Glomerular endothelial cell (primary cell): ENCODE results near the gene SPRED2. TPM values are rescaled to one million over a fixed set of nuclear protein-coding genes. Genes with fewer than 3 reads are reported as not detected.
A peak's percentile ranks its signal among the peaks of the same experiment; 100 is the strongest.

Source experiments
- DNase-seq: peaks from one replicate; pipeline ENCODE4 v3.0.0-alpha.2; 2011; ENCODE audit warnings: low read depth, low spot score; ENCODE audit errors: extremely low read depth
- total RNA-seq: library from RNA; depleted of rRNA; stranded (reverse); fragments of >200 nt; gene quantifications from 2 replicates; pipeline ENCODE4 v1.2.3, GENCODE V29; 2015

Gene SPRED2
- total RNA-seq, 1 donor from 2014 or later = 14.6 TPM

DNA sequence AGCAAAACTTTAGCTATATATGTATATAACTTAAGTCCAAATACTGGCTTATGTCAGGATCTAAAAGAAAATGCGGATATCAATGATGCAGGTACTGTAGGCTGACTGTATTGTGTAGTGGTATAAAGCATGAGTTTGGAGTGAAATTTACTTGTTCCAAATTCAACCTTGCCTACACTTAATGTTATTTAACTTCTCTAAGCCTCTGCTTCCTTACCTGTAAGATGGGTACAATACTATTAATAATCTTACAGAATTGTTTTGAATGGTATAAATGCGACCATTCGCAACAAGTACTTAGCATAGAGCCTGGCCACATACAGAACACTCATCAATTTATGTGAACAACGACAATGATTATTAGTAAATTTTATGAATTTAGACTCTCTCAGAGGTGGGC lies 62.4 kb downstream of the SPRED2 start:
- no peak for DNase-seq

DNA sequence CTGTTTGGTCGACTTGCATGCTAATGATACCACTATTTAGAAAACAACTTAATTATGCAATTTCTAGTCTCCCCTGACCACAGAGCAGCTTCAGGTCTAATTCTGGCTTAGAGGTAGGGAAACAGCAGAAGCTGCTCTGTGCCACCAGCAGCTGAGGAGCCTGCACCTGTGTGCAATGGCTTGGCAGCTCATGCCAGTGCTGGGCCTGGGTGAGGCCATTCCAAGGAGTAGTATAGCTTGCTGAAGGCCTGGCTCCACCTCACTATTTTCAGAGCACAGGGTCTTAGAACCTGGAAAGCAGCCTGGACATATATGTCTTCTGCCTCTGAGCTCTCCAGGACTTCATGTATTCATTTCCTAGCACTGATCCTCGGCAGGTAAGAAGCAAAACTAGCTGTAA lies 62.8 kb downstream of the SPRED2 start:
- no peak for DNase-seq

DNA sequence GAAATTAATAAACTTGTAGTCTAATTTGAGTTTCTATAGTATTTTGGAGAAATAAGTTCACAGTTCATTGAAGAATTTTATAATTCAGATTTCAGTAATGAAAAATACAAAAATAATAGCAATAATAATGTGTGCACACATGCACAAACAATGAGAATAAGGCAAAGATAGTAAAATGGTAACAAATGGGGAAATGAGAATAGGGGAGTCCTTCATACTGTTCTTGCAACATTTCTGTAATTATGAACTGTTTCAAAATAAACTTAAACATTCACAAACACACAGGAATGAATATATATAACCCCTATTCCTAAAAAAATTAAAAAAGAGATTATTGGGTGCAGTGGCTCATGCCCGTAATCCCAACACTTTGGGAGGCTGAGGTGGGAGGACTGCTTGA lies 63.9 kb downstream of the SPRED2 start:
- DNase-seq = no peak

DNA sequence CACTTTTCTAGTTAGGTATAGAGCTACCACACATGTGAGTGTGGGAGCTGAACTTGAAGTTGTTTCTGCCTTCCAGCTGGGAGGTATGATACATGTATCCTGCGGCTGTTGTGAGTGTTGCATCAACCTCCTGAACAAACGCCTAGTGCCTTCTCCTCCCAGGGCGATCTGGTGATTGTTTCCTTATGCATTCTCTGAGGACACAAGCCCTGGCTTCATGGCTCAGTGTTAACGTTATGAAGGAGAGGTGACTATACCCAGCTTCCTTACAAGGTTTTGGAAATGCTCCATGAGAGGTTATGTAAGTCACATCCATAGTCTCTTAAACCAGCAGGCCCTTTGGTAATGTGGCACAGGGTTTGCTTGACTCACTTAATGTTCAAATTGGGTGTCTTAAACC lies 64.9 kb downstream of the SPRED2 start:
- DNase-seq = no peak

DNA sequence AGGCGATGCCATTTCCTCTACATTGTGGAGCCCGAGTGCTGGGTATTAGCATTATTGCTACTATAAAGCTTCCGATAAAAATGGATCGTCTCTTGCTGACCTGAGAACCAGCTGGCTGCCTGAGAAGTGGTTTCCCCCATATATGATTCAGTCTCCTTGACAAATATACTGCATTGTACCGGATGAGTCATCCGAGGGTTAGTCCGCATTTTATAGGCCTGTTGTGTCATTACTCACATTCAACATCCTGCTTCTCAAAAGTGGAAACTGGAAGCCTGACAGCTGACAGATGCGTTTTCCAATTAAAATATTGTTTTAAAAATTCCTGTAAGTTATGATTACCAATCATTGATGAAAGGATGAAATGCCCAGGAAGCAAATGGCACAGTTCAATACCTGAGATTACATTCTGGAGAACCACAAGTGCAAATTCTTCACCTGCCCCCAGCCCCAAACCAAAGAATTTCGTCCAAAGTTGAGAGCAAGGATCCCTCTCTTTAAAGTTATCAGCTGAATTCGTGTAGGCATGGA lies 65.7 kb downstream of the SPRED2 start:
- peak; percentile 92 for DNase-seq

DNA sequence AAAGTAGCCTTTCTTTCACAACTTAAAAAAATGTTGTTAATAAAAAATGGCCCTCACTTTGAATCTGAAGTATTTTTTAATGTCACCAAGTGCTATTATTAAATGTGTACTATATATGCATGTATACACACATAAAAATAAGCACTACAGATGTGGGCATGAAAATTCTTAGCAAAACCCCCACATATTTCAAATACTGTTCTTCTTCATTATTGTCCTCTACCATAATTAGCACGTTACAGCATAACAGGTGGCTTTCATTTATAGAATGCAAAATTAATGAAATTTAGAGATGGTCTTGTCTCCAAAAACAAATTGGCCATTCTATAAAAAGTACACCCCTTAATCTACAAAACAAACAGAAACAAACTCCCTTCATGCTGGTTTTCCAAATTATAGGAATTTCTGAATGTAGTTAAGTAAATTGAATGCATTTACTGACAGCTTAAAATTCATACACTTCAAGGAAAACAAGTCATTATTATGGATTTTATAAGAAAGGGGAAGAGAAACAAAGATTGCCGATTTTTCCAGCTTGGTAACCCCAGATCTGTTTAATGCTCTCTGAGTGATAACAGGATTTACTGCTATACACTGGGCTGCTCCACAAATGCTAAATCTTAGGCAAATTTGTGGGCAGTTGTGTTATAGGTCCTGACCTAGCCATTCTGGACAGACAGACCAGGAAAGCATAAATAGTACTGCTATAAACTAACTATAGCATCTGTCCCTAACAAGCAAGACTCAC lies 67.2 kb downstream of the SPRED2 start:
- DNase-seq = no peak

DNA sequence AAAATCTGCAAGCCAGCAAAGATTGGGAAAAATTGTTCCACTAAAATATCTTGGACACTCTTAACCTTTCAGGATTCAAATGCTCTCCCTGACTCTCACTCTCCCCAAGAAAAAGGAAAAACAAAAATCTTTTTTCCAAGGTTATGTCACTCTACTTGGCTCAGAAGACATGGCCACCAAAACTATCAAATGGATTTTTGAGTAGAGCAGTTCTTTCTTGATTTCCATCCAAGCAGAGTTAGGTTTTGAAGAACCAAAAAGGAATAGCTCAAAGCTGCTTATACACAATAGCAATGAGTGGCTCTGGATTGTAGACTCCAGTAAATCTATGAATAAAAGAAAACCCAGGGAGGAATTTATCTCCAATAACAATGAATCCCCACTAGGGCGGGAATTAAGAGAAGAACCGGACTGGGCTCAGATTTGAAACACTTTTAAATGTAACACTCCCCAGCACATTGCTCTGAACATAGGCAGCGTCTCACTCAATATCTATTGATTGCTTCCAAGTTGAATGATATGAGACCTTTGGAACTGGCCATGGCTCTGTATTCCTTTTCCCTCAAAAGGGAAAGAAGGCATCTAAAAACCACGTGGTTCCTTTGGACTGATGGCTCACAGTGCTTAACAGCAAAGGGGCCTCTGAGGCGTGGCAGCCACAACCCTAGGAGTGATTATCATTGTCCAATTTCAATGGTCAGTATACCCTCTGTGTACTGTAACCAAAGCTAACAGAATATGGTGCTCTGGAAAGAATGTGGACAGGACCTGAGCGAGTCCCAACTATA lies 68.3 kb downstream of the SPRED2 start:
- no peak for DNase-seq

DNA sequence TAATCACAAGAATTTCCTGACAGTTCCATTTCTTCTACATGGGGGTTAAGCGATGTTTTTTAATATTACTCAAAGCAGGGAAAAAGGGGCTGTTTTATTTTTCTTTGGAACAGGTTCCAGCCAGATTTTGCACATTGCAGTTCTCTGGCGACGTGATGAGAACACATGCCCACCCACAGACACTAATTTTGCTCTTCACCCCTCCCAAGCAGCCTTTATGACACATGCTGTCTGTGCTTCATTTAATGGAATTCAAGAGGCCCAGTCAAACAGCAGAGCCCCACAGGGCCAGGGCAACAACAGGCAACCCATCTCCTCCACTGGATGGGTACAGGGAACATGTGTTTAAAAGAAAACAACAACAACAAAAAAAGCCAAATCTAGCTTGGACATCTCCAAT lies 70.8 kb downstream of the SPRED2 start:
- DNase-seq = no peak

DNA sequence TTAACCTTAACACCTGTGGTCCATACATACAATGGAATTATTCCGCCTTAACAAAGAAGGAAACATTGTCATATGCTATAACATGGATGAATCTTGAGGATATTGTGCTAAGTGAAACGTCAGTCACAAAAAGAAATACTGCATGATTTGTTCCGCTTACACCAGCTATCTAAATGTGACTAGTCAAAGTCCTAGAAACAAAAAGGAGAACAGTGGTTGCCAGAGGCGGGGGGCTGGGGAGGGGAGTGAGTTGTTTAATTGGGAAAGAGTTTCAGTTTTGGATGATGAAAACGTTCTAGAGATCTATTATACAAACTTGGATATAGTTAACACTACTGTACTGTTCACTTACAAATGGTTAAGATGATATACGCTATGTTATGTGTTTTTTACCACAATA lies 72.0 kb downstream of the SPRED2 start:
- no peak for DNase-seq

DNA sequence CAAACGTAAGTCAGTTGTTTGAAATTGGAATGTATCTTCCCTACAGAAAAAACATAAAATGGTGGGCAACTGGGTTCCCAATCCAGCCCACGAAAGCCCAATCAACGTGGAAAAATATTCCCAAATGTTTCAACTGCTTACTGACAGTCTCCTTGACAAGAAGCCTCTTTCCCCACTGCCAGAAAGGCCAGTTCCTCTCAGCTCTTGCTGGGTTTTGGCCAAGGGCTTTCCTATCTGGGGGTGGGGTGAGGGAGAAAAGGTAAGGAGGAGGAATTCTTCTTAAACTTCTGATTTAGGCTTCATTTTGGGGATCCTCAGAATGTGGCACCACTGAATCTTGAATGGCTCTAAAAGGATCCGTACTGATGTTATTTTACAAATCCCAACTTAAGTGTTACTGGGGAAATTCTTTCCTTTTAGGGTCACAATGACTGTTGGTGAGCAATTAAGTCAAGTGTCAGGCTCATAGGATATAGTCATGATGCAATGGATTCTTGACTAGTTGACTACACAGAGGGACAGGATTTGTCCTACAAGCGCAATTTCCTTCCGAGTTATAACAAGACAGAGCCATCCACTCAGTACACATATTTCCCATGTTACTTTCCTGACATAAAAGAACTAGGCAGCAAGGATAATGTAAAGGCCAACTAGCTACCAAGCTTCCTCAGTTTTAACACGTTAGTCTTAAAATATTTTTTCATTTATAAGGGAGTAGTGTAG lies 73.6 kb downstream of the SPRED2 start:
- no peak for DNase-seq

DNA sequence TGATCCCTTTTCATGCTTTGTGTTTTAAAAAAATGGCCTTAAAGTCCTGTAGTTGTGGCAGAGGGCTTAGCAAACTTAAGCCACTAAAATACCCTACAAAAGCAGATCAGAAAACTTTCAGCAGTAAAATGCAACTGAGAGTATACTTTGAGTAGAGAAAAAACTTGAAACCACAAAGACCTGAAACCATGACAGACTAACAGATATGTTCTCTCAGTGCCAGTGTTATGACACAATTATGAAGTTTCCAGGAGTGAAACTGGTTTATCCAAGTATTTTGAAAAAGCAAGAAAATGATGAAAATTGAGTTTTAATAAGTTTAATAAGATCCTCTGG lies 74.5 kb downstream of the SPRED2 start:
- DNase-seq = no peak

DNA sequence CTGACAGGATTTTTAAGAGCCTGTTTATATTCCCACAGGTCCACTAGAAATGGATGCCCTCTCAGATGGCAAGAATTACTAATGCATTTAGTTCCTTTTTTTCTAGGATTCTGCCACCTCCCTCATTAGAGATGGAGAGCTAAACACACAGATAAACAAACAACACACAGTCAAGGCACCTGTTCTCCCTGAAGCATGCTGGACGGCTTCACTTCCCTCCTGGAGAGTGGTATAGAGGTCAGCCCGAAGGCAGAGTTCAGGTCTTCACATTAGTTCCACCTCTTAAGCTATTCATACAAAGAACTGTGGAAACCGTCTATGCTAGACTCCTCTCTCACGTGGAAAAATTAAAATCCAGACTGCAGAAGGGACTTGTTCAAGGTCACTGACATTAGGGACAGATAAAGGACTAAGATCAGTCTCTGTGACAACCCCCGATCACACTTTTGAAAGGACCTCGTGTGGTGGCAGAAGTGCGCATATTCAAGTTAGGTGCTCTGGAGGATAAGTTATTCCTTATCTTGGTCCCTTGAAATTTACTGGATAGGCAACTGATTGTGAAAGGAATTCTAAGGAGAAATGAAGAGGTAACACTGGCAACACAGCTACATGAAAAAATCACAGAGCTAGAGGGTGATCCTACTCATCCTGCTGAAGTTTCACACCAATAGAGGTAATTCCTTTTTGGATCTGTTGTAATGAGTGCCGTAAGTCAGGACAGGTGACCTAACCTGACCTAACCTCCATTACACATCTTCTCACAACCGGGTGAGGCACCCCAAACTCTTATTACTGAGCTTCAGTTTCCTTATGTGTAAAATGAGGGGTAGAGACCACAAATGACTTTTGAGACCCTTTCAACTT lies 75.1 kb downstream of the SPRED2 start:
- DNase-seq = no peak

DNA sequence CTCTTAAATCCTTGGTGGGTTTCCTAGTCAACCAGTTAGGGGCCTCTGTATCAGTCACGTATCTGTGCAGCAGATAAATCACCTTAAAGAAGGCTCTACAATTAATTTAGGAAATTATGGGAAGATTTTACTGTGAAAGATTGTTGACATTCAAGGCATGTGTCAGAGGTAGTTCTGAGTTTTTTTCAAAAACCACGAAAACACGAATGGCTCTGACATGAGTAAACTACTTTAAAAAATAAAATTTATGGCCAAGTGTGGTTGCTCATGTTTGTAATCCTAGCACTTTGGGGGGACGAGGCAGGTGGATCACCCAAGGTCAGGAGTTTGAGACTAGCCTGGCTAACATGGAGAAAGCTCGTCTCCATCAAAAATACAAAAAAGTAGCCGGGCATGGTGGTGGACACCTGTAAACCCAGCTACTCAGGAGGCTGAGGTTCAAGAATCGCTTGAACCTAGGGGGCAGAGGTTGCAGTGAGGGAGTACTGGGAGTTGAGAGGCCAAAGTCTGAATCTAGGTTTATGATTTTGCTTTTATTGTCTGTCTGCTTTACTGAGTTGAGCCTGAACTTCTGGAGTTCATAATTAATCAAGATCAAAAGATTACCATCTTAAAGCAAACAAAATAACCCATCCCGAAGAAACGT lies 77.1 kb downstream of the SPRED2 start:
- no peak for DNase-seq

DNA sequence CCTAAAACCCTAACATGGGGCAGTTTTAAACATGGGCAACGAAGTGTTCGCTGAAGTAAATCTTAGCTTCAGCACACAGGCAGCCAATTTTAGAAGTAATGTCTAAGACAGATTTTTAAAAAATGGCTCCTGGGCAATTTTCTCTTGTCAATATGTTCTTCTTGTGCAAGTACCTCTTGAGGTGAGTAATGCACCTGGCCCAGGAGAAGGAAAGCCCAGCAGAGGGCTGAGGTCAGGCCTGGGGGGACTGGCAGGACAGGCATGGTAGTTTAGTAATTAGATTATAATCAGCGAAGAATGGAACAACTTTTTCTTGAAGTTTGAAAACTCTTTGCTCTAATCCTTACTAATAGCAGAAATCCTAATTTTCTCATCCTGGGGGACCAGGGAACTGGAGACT lies 77.6 kb downstream of the SPRED2 start:
- DNase-seq = no peak

DNA sequence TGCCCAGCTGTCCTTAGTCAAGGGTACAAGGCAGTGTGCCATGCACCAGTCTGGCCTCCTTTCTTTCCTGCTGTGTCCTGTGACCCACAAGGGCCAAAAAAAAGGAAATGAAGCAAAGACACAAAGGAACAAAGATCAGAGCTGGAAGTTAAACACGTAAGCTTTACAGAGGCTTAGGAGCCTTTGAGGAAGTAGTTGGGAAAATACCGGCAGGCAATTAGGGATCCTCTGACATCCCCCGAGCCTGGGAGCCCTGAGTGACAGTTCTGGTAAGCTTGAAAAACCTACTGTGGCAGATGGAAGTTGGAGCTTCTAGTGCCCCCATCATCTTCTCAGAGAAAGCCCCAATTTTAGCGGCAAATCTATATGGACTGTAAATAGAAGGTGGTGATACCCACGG lies 78.5 kb downstream of the SPRED2 start:
- DNase-seq = no peak

DNA sequence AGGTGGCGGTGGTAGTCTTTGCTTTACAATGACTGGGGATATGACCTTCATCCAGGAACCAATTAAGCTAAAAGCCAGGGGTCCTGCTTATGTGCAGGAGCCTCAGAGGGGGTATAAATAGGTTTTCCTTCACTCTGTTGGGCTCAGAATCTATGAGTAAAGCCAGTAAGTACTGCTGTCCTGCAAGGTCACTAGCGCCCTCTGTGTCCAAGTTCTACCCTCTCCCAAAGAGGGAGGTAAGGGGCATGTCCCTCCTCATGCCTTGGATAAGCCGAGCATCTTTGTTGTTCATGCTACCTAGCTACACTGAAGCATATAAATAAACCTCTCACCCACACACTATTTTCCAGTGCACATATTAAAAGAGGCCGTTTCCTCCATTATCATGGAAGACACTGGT lies 79.4 kb downstream of the SPRED2 start:
- no peak for DNase-seq

DNA sequence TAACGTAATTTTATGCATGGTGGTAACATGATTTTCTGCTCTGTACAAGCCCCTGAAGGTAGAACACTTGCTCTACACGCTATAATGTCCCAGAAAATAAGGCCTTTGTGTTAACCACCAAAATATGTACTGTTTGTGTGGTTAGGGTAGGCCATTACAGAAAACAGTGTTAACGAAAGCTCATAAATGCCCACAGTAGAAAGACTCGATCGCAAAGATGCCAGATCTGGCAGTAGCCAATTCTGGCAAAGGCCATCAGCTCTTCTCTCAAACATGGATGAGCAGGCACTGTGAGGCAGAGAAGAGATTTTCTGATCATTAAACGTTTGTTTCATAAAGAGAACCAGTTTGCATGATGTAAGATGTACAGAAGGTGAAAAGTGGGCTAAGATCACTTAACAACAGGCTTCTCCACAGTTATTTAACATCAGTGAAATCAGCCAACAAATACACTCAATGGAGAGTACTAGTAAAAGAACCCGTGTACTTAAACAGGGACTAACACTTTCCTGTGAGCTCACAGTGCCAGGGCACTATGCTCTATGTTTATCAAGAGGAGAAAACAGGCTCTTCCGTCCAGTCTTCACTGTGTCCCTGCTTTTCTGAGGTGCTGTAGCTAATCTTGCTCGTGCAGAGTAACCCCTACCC lies 80.3 kb downstream of the SPRED2 start:
- DNase-seq = no peak

DNA sequence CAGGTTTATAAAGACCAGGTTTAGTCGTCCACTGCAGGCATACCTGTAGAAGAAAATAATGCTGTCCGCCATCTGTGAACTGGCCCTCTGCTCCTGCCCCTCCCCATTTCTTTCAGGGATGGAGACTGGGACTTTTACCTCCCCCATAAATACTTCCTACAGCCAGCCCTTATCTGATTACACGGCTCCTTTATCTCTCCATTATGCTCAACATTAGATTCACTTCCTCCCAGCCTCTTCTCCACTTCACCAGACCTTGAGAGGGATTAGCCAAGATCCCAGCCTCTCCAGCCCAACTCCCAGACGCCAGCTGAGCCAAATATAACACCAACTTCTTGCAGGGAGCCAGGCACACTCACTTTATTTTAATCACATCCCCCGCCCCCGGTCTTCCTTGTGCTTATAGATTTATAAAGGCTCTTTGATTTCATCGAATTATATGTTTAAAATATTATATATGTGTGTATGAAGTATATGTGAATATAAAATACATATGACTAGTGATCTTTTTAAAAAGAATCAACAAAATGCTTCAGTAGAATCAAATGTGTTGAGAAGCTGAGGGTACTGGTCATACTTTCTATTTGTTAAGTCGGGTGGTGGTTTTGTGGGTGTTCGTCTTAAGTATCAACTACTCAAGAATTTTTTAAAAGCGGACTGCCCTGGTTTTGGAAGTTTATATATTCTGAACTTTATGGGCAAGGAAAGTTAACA lies 81.0 kb downstream of the SPRED2 start:
- no peak for DNase-seq

DNA sequence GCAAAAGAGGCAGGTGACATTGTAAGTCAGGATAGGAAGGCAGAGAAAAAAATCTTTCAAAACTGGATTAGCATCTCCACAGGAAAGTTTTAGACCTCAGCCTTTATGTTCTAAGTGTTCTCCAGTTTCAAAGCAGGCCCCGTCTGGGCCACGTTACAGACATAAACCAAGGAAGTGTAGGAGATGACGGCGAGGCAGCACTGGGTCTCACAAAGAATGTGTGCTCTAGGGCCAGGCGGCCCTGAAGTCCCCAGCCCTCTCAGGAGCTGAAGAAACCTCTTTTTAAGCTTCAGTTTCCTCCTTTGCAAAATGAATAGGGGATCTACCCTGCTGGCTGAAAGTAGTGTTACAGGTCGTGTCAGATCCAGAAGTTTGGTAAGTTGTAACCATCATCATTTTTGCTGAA lies 81.7 kb downstream of the SPRED2 start:
- no peak for DNase-seq
